Gastrocnemius medialis (tissue), 4 donors: ENCODE results near the gene PRPS1.
"Not testable (repeated sequence)": the region's sequence is repeated elsewhere in the genome, so short reads cannot be mapped to it uniquely, and the experiment has no call there.

ENCODE experiments used
- CTCF ChIP-seq, 5 experiments: fragments of 450-650 bp in 3 of 5; fragments of 200-600 bp in 2 of 5; sonication (generic) in 2 of 5; IDR thresholded peaks in 4 of 5; conservative IDR thresholded peaks in 1 of 5; 1 replicate in 4 of 5; 2 replicates in 1 of 5; pipeline ENCODE4 v1.5.1; 2016 to 2019; ENCODE audit warnings: antibody characterized with exemption in 5 of 5, mild to moderate bottlenecking in 3 of 5, moderate library complexity in 3 of 5
- POLR2A ChIP-seq, 2 donors: fragments of 450-650 bp; IDR thresholded peaks; one replicate each; pipeline ENCODE4 v1.6.1; 2017; ENCODE audit warnings: antibody characterized with exemption in 2 of 2, mild to moderate bottlenecking in 2 of 2, moderate library complexity in 2 of 2

- not testable (repeated sequence) for TF ChIP-seq POLR2A (IDR thresholded peaks at IDR 0.05); CTCF (IDR thresholded peaks at IDR 0.05 in 4 of 5, conservative IDR thresholded peaks at IDR 0.05 in 1 of 5)
Observed at GRCh38 chrX:107671256-107671655, 42.9 kb downstream of the PRPS1 start.
